NB4 (cell line): ENCODE results near the gene CPN2.
A peak's percentile ranks its signal among the peaks of the same experiment; 100 is the strongest.

Experiments
- DNase-seq: peaks from one replicate; pipeline ENCODE4 v3.0.0; 2010; ENCODE audit warnings: low read depth
- H3K4me3 ChIP-seq: one replicate; pipeline ENCODE4 v1.5.1; 2011; ENCODE audit warnings: mild to moderate bottlenecking, low read depth, low read length, moderate library complexity
- CTCF ChIP-seq: IDR thresholded peaks from one replicate; pipeline ENCODE4 v1.5.1; 2012; ENCODE audit warnings: low read depth, low read length
- MAX ChIP-seq: IDR thresholded peaks from 2 replicates; pipeline ENCODE4 v1.6.1; 2011; ENCODE audit warnings: low read depth, low read length
- MYC ChIP-seq: IDR thresholded peaks from 2 replicates; pipeline ENCODE4 v1.6.1; 2011; ENCODE audit warnings: low read depth, low read length
- POLR2A ChIP-seq: IDR thresholded peaks from 2 replicates; pipeline ENCODE4 v1.6.1; 2011; ENCODE audit warnings: mild to moderate bottlenecking; ENCODE audit not compliant: insufficient read length; ENCODE audit errors: extremely low read depth

CPN2 gene

GRCh38 chr3:194351080-194351672 lies at the start of gene CPN2:
TSS of gene CPN2 (minus strand) at chr3:194351328. CDS start at chr3:194342702, 8,626 bp downstream.
- DNase-seq: no peak

GRCh38 chr3:194399874-194400411 lies 48.8 kb upstream of the CPN2 start:
- no peak for DNase-seq
- TF ChIP-seq POLR2A: no peak
- TF ChIP-seq MAX: peak; percentile 69

More at GRCh38 chr3:194351080-194351672, at the start of gene CPN2:
- no peak for TF ChIP-seq MYC
- TF ChIP-seq POLR2A: no peak
- no peak for TF ChIP-seq MAX
- TF ChIP-seq CTCF: no peak
- no peak within 1 kb of the TSS for H3K4me3 ChIP-seq

GRCh38 chr3:194399166-194399565 lies 48.0 kb upstream of the CPN2 start, which contains the start of gene GP5:
TSS of gene GP5 (minus strand) at chr3:194399266. CDS start at chr3:194398282, 984 bp downstream.
- H3K4me3 ChIP-seq: no peak within 1 kb of the TSS
- no peak for TF ChIP-seq POLR2A
- TF ChIP-seq CTCF: no peak
- no peak for TF ChIP-seq MYC
- TF ChIP-seq MAX: no peak
- no peak for DNase-seq

More at GRCh38 chr3:194399874-194400411, 48.8 kb upstream of the CPN2 start:
- H3K4me3 ChIP-seq: no peak overlapping the region

GRCh38 chr3:194397757-194398312 lies 46.7 kb upstream of the CPN2 start:
- DNase-seq: peak; percentile 36
- TF ChIP-seq MYC (no peak), POLR2A (no peak), CTCF (no peak), MAX (no peak)
- H3K4me3 ChIP-seq: no peak overlapping the region

- H3K4me3 ChIP-seq: no peak overlapping the region
- TF ChIP-seq MYC: no peak
- no peak for TF ChIP-seq MAX
- DNase-seq: peak; percentile 22
These were observed 46.0 kb upstream of the CPN2 start for GRCh38 chr3:194396859-194397756.

- H3K4me3 ChIP-seq: no peak overlapping the region
- TF ChIP-seq POLR2A (no peak), CTCF (no peak), MYC (no peak), MAX (no peak)
- DNase-seq: no peak
These were observed 45.4 kb upstream of the CPN2 start for GRCh38 chr3:194396539-194396858.
